Transverse colon (tissue), 4 donors: ENCODE measurements around the gene MAFF. TPM values are rescaled to one million over a fixed set of nuclear protein-coding genes. Genes with fewer than 3 reads are reported as not detected.

Source experiments
- DNase-seq: peaks from one replicate; pipeline ENCODE4 v3.0.0-alpha.2; 2019
- H3K27ac ChIP-seq, 4 donors: fragments of 200-600 bp; sonication (generic); 2 replicates each; pipeline ENCODE4 v1.5.1; 2016 to 2018; ENCODE audit warnings: inconsistent platforms in 4 of 4
- H3K27me3 ChIP-seq: fragments of 200-600 bp; sonication (generic); 2 replicates; pipeline ENCODE4 v1.5.1; 2017; ENCODE audit warnings: inconsistent platforms
- H3K36me3 ChIP-seq, 4 donors: fragments of 200-600 bp; sonication (generic); 2 replicates each; pipeline ENCODE4 v1.5.1; 2017 to 2019; ENCODE audit warnings: inconsistent platforms in 4 of 4
- H3K4me1 ChIP-seq, 4 donors: fragments of 200-600 bp; sonication (generic); 2 replicates each; pipeline ENCODE4 v1.5.1; 2017 to 2020; ENCODE audit warnings: inconsistent platforms in 4 of 4
- H3K4me3 ChIP-seq, 4 donors: fragments of 200-600 bp; sonication (generic); 1 replicate in 1 of 4; 2 replicates in 3 of 4; pipeline versions ENCODE4 v1.5.1 to v1.6.1; 2017 to 2019; ENCODE audit warnings: inconsistent platforms in 4 of 4
- H3K9me3 ChIP-seq, 2 donors: fragments of 200-600 bp; sonication (generic); 2 replicates each; pipeline ENCODE4 v1.5.1; 2017 to 2019; ENCODE audit warnings: inconsistent platforms in 2 of 2
- CTCF ChIP-seq, 5 experiments: fragments of 200-600 bp in 3 of 5; fragments of 450-650 bp in 2 of 5; sonication (generic) in 3 of 5; IDR thresholded peaks; 1 replicate in 2 of 5; 2 replicates in 3 of 5; pipeline ENCODE4 v1.5.1; 2016 to 2017; ENCODE audit warnings: antibody characterized with exemption in 5 of 5, inconsistent platforms in 3 of 5, mild to moderate bottlenecking in 2 of 5, moderate library complexity in 1 of 5
- EP300 ChIP-seq: sonication (generic); formaldehyde crosslinking; IDR thresholded peaks from one replicate; pipeline ENCODE4 v1.6.1; 2017; ENCODE audit warnings: antibody characterized with exemption, low read depth
- POLR2A ChIP-seq: fragments of 450-650 bp; IDR thresholded peaks from one replicate; pipeline ENCODE4 v1.6.1; 2016; ENCODE audit warnings: antibody characterized with exemption, mild to moderate bottlenecking, moderate library complexity
- POLR2AphosphoS5 ChIP-seq, 3 donors: sonication (generic); formaldehyde crosslinking; IDR thresholded peaks; one replicate each; pipeline ENCODE4 v1.6.1; 2016; ENCODE audit warnings: antibody characterized with exemption in 3 of 3
- WGBS, 2 donors: methylation state at CpG; one replicate each; pipeline ENCODE4 v1.1.5; 2018; ENCODE audit warnings: low coverage in 1 of 2; 5-methylcytosine and 5-hydroxymethylcytosine counted together
- in situ Hi-C, 4 donors: fragments of 200-750 bp; cut with MboI; loops; one replicate each; pipeline versions ENCODE4 v1.15.0 to v1.15.1; 2017; ENCODE audit warnings: low sequenced_read_pairs in 3 of 4, low pct_ligation_motif_present in 1 of 4, low pct_unique_long_range_greater_than_20kb in 1 of 4
- intact Hi-C: fragments of 100-400 bp; cut with DNase I; formaldehyde crosslinking; loops from one replicate; pipeline ENCODE4 v1.15.1; 2023; ENCODE audit warnings: low total_unique reads
- total RNA-seq, 4 donors: library from RNA; depleted of rRNA; stranded (reverse); fragments of >200 nt; gene quantifications; one replicate each; pipeline ENCODE4 v1.1.0, GENCODE V29; 2016

The MAFF gene
- total RNA-seq, 4 donors from 2014 or later: 3.8 to 30.3 (median 22.0) TPM

DNA sequence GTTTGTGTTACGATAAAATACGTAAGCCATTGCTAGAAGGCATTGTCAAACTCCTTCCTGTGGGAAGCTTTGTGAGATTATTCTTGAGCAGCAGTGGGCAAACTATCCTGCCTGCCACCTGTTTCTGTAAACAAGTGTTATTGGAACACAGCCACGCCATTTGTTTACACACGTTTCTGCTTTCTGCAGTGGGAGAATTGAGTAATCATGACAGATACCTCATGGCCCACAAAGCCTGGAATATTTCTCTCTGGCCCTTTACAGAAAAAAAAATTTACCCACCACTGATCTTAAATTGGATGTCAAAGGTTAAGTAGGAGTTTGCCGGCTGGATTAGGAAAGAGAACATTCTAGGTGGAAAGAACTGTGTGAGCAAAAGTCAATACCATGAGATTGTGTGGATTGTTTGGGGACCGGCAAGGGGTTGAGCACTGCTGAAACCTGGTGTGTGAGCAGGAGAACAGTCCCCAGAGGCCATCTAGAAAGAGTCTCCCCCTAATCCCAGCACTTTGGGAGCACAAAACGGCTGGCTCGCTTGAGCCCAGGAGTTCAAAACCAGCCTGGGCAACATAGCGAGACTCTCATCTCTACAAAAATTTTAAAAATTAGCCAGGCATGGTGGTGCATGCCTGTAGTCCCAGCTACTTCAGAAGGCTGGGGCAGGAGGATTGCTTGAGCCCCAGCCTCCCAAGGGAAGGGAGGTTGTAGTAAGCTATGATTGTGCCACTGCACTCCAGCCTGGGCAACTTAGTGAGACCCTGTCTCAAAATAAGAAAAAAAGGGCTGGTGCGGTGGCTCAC is 14.2 kb upstream of the MAFF start:
- peaks cover 0 to 23% (median 7%) of the 10 kb centered on the region in 4 donors for H3K4me1 ChIP-seq
- TF ChIP-seq POLR2AphosphoS5 (IDR thresholded peaks at IDR 0.05): no peak
- TF ChIP-seq CTCF (IDR thresholded peaks at IDR 0.05): no peak
- no peak for TF ChIP-seq EP300
- TF ChIP-seq POLR2A: no peak
- no peaks in the 10 kb centered on the region for H3K36me3 ChIP-seq
- in situ Hi-C loops: no loop called here
- no peaks in the 10 kb centered on the region for H3K9me3 ChIP-seq
- 45 to 58% methylated on average over 2 to 10 of the region's 10 CpGs for WGBS, 2 donors
- no peaks in the 10 kb centered on the region for H3K27me3 ChIP-seq
- no peak for DNase-seq
- H3K4me3 ChIP-seq: no peak overlapping the region
- intact Hi-C loops: no loop called here
- peak overlapping the region in 3 of 4 donors; percentile 29 to 53 (median 42) for H3K27ac ChIP-seq

- no peaks in the 10 kb centered on the region for H3K36me3 ChIP-seq
- intact Hi-C loops (no loop called here), in situ Hi-C loops (no loop called here)
- H3K27me3 ChIP-seq: no peaks in the 10 kb centered on the region
- DNase-seq: no peak
- no peaks in the 10 kb centered on the region for H3K9me3 ChIP-seq
- H3K27ac ChIP-seq: no peak overlapping the region
- TF ChIP-seq POLR2A: no peak
- no peak for TF ChIP-seq POLR2AphosphoS5 (IDR thresholded peaks at IDR 0.05)
- no peak for TF ChIP-seq CTCF (IDR thresholded peaks at IDR 0.05)
- TF ChIP-seq EP300: no peak
- H3K4me1 ChIP-seq: peaks cover 0 to 29% (median 7%) of the 10 kb centered on the region in 4 donors
- H3K4me3 ChIP-seq: no peak overlapping the region
- 64 to 75% methylated on average over 2 to 3 of the region's 3 CpGs for WGBS, 2 donors
Observed at GRCh38 chr22:38189104-38189503, 12.7 kb upstream of the MAFF start.

DNA sequence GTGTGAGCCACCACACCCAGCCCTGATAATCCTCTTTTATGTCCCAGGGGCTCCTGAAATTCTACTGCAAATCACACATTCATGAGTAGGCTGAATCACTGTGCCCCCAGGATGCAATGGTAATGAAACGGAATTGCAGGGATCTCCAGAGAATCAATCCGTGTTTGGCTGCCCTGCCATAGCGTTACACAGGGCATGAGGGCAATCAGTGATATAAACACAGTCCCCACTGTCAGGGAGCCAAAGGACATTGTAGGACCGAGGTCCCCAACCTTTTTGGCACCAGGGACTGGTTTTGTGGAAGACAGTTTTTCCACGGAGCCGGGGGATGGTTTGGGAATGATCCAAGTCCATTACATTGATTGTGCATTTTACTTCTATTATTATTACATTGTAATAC is 11.2 kb upstream of the MAFF start:
- in situ Hi-C loops: no loop called here
- Histone ChIP-seq H3K4me1 (peaks cover 0 to 37% (median 12%) of the 10 kb centered on the region in 4 donors), H3K36me3 (no peaks in the 10 kb centered on the region), H3K4me3 (no peak overlapping the region), H3K27me3 (no peaks in the 10 kb centered on the region), H3K27ac (no peak overlapping the region), H3K9me3 (no peaks in the 10 kb centered on the region)
- TF ChIP-seq CTCF (IDR thresholded peaks at IDR 0.05) (no peak), POLR2AphosphoS5 (IDR thresholded peaks at IDR 0.05) (no peak), POLR2A (no peak), EP300 (no peak)
- intact Hi-C loops: no loop called here
- 65 to 84% methylated on average over 3 to 6 of the region's 6 CpGs for WGBS, 2 donors
- no peak for DNase-seq

DNA sequence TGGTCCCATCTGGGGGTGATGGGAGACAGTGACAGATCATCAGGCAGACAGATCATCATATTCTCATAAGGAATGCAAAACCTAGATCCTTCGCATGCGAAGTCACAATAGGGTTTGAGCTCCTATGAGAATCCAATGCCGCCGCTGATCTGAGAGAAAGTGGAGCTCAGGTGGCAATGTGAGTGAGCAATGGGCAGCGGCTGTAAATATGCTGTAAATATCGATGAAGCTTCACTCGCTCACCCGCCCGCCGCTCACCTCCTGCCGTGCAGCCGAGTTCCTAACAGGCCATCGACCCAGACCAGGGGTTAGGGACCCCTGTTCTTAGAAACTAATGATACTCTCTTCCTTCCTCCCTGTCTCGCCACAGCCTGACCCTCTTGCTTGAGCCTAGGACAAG is 10.7 kb upstream of the MAFF start:
- H3K36me3 ChIP-seq: no peaks in the 10 kb centered on the region
- H3K27me3 ChIP-seq: no peaks in the 10 kb centered on the region
- WGBS, 2 donors: 90% methylated on average over 14 of the region's 14 CpGs; no CpG with 5 or more reads in 1 of the 2 donors
- H3K4me3 ChIP-seq: no peak overlapping the region
- H3K4me1 ChIP-seq: peaks cover 0 to 37% (median 12%) of the 10 kb centered on the region in 4 donors
- in situ Hi-C loops (no loop called here), intact Hi-C loops (no loop called here)
- H3K9me3 ChIP-seq: no peaks in the 10 kb centered on the region
- H3K27ac ChIP-seq: no peak overlapping the region
- no peak for DNase-seq
- TF ChIP-seq POLR2A: no peak
- TF ChIP-seq EP300: no peak
